SJCRH30 (cell line): ENCODE data around the gene COL6A2. TPM values are rescaled to one million over a fixed set of nuclear protein-coding genes. Genes with fewer than 3 reads are reported as not detected.

Experiments used
- DNase-seq, 2 experiments: peaks; one replicate each; pipeline ENCODE4 v3.0.0-alpha.2; 2015 to 2020
- H3K27ac ChIP-seq: fragments of 250-450 bp; sonication (Bioruptor Pico); 2 replicates; pipeline ENCODE4 v1.5.1; 2020; ENCODE audit warnings: mild to moderate bottlenecking, moderate library complexity
- H3K27me3 ChIP-seq: fragments of 250-450 bp; sonication (Bioruptor Pico); 2 replicates; pipeline ENCODE4 v1.5.1; 2020; ENCODE audit warnings: mild to moderate bottlenecking, moderate library complexity
- H3K36me3 ChIP-seq: fragments of 250-450 bp; sonication (Bioruptor Pico); 2 replicates; pipeline ENCODE4 v1.5.1; 2020; ENCODE audit warnings: mild to moderate bottlenecking, moderate library complexity
- H3K4me1 ChIP-seq: fragments of 250-450 bp; sonication (Bioruptor Pico); 2 replicates; pipeline ENCODE4 v1.5.1; 2020; ENCODE audit warnings: mild to moderate bottlenecking, moderate library complexity
- H3K4me3 ChIP-seq: fragments of 250-450 bp; sonication (Bioruptor Pico); 2 replicates; pipeline ENCODE4 v1.5.1; 2020; ENCODE audit warnings: mild to moderate bottlenecking, moderate library complexity
- H3K9me3 ChIP-seq: fragments of 250-450 bp; sonication (Bioruptor Pico); replicated peaks from 2 replicates; pipeline ENCODE4 v1.5.1; 2020; ENCODE audit warnings: mild to moderate bottlenecking, moderate library complexity
- total RNA-seq: library from RNA; depleted of rRNA; stranded (reverse); fragments of >200 nt; shearing (Covaris generic); gene quantifications from 2 replicates; pipeline ENCODE4 v1.2.3, GENCODE V29; 2014

COL6A2 gene
- total RNA-seq, 1 experiment from 2014 or later, result 1.1 TPM

DNA sequence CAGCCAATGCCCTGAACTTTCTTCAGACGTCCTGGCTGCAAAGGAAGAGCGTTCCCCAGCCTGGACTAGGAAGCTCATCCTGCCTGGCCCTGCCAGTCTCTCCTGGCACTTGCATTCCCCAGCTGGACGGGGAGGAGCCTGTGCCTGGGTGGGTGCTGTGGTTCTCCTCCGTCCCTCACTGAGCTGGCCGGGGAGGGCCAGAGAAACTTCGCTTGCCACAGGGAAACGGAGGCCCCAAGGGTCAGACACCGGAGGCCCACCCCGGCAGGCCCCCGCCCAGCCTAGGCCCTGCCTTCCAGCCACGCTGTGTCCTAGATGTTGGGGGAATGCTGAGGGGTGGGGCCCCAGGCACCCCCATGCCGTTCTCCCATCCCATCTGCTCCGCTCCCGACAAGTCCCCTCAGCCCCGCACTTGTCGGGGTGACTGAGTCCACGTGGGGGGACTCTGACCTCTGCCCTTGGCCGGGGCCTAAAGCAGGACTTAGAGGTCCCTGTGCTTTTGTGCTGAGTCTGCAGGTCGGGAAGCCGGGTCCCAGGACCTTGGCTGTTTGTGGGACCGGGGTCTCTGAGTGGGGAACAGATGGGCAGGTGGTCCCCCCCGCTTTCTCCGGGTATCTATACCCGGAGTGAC, 52.7 kb downstream of the COL6A2 start:
- DNase-seq, result no peak
- H3K27ac ChIP-seq, result no peak overlapping the region

DNA sequence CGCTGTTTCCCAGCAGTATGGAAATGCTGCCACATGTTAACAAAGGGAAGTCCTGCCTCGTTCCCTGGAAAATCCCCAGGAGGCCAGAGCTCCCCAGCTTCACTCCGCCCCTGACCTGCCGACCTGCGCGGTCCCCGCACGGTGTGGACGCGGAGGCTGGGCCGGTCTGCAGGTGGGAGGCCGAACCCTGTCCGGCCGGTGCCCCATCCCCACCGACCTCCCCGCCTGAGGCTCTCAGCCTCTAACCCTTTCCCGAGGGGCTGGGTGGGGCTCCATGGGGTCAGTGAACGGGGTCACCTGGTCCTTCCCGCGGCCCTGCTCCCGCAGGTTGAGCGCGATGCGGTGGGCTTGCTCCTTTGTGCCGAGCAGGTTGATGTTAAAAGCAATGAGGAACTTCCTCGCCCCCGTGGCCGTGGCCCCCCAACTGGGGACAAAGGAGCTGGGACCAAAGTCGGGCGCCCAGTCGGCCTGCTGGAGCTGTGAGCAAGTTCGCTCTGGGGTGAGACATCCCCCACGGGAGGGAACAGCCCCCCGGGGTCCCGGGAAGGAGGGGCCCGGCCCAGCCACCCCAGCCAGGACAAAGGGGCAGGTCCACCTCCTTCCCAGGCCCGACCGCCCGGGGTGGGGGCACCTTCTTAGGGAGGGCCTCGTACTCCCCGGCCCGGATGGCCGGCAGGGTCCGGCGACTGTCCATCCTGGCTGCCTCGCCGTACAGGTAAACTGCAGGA, 53.5 kb downstream of the COL6A2 start:
- Histone ChIP-seq H3K4me3 (no peak overlapping the region), H3K27me3 (no peaks in the 10 kb centered on the region), H3K36me3 (no peaks in the 10 kb centered on the region), H3K9me3 (no peaks in the 10 kb centered on the region), H3K4me1 (no peaks in the 10 kb centered on the region; the same call in 1 of the 2 replicates), H3K27ac (no peak overlapping the region)
- DNase-seq, result peak in 1 of 2 experiments; percentile 1

More for the DNA sequence above, 52.7 kb downstream of the COL6A2 start:
- Histone ChIP-seq H3K4me1 (no peaks in the 10 kb centered on the region; the same call in 1 of the 2 replicates), H3K9me3 (no peaks in the 10 kb centered on the region), H3K4me3 (no peak overlapping the region), H3K36me3 (no peaks in the 10 kb centered on the region), H3K27me3 (no peaks in the 10 kb centered on the region)

DNA sequence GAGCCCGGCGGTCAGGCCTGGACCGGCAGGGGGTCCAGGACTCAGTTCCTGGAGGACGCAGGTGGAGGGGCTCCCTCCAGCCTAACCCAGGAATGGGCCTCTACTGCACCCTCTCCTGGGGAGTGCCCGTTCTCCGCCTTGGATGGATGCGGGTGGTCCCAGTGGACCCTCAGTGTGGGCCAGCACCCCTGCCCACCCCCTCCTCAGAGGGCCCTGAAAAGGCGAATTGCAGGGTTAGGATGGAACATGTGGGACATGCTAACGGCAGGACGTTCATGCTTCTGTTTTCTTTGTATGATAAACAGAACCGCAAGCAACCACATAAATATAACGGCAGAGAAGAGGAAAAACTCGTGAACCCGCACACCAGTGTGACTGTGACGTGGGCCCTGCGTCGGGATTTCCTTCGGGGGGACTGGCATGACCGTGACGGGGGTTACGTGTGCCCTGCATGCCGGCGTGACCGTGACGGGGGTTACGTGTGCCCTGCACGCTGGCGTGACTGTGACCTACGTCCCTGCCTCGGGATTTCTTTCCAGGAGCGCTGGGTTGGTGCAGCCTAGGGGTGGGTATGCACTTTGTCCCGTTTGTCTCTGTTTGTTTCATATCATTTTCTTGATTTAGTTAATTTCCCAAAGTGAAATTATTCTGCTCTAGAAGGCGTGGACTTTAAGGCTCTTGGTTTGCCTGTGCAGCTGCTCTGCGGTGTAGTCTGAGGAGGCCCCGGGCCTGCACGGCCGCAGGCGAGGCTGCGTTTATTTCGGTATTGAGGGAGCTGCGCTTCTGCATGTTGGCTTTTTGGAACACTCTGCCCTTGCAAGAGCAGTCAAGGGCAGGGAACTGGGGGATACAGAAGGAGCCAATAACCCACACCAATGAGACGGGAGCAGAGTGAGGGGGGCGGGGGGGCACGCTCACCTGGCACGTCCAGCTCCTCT, 54.3 kb downstream of the COL6A2 start:
- Histone ChIP-seq H3K27me3 (no peaks in the 10 kb centered on the region), H3K4me3 (peak overlapping the region; percentile 25; the same call in 1 of the 2 replicates), H3K4me1 (no peaks in the 10 kb centered on the region; the same call in 1 of the 2 replicates), H3K36me3 (no peaks in the 10 kb centered on the region), H3K27ac (no peak overlapping the region), H3K9me3 (no peaks in the 10 kb centered on the region)
- peak in 1 of 2 experiments; percentile 4 for DNase-seq

DNA sequence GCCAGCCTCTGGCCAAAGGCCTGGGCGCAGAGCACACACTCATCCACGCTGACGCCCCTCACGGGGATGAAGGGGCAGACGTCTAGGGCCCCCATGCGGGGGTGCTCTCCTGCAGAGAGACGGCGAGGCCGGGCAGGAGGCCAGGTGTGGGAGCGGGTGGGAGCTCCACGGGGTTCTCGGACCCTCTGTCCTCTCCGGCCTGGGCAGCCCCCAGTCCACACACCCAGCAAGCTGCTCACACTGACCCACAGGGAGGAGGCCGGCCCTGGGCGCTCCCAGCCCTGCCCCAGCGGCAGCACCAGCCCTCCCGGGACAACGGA, 55.0 kb downstream of the COL6A2 start:
- no peaks in the 10 kb centered on the region; the same call in 1 of the 2 replicates for H3K4me1 ChIP-seq
- no peak for DNase-seq
- H3K9me3 ChIP-seq, result no peaks in the 10 kb centered on the region
- H3K36me3 ChIP-seq, result no peaks in the 10 kb centered on the region
- no peak overlapping the region for H3K27ac ChIP-seq
- no peaks in the 10 kb centered on the region for H3K27me3 ChIP-seq
- peak overlapping the region; percentile 25 for H3K4me3 ChIP-seq

DNA sequence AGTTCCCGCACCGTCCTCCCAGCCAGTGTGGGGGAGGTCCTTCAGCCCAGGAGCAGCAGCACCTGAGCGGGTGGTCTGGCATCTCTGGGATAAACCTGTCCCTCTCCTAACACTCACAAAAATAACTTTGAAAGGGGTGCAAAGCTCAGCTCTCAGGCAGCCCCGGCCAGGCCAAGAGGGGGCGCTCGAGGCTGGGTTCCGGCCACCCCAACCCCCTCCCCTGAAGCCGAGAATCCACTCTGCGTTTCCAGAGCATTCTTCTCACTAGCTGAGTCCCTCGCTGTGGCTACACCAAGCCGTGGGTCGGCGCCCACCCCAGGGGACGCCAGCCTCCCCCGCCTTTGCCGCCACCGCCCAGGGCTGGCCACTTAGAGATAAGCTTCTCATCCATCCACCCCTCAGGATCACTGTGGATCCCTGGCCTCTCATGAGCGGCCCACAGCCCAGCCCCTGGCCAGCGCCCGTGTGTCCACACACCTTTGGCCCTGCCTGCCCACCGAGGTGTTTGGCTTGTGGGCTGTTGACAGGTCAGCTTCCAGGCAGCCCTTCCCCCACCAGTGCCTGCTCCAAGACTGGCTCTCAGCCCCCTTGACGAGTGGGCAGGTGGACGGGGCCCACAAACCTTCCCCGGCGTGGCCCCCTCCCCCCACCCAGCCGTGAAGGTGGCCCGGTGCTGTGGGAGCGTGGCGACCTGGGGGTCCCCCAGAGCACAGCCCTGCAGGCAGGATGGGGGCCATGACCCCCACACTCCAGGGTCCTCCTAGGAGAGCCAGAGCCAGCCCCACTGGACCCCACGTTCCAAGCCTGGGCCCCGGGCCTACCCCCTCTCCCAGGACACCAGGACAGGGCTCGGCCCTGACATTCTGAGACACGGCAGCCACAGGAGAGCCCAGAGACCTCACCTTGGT, 55.6 kb downstream of the COL6A2 start:
- Histone ChIP-seq H3K4me3 (peak overlapping the region; percentile 25), H3K27ac (no peak overlapping the region), H3K4me1 (no peaks in the 10 kb centered on the region; the same call in 1 of the 2 replicates), H3K27me3 (no peaks in the 10 kb centered on the region), H3K9me3 (no peaks in the 10 kb centered on the region), H3K36me3 (no peaks in the 10 kb centered on the region)
- DNase-seq, result peak; percentile 58 to 71

DNA sequence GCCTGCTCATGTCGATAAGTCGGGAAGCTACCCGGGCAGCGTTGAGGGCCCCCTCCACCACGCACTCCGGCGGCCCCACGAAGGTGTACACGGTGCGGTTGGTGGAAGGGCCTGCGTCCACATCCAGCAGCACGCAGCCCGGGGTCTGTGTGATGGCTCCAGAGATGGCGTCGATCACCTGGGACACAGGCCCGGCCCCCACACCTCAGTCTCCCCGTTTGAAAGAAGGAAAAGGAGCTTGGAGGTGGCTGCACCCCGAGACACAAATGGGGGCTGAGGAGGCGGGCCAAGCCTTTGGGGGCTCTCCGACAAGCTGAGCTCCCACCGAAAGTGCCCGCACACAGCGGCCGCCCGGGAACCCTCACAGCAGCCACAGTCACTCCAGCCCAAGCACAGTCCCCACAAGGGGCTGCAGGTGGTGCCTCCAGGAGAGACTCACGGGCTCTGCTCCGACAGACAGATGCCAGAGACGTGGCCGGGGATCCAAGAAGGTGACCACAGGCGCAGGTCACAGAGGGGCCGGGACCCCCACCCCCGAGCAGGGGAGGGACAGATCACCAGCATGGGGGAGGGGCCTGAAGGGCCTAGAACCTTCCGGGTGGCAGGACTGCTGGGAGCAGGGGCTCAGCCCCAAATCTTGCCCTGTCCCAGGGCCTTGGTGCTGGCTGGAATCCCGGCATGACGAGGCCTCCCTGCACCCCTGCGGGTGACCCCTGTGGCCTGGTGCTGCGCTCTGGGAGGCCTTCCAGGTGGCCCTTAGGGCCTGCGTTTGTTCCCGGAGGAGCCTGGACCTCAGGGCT, 56.4 kb downstream of the COL6A2 start:
- Histone ChIP-seq H3K4me3 (no peak overlapping the region), H3K9me3 (no peaks in the 10 kb centered on the region), H3K27me3 (no peaks in the 10 kb centered on the region), H3K4me1 (no peaks in the 10 kb centered on the region; the same call in 1 of the 2 replicates), H3K27ac (no peak overlapping the region), H3K36me3 (no peaks in the 10 kb centered on the region)
- DNase-seq, result no peak

DNA sequence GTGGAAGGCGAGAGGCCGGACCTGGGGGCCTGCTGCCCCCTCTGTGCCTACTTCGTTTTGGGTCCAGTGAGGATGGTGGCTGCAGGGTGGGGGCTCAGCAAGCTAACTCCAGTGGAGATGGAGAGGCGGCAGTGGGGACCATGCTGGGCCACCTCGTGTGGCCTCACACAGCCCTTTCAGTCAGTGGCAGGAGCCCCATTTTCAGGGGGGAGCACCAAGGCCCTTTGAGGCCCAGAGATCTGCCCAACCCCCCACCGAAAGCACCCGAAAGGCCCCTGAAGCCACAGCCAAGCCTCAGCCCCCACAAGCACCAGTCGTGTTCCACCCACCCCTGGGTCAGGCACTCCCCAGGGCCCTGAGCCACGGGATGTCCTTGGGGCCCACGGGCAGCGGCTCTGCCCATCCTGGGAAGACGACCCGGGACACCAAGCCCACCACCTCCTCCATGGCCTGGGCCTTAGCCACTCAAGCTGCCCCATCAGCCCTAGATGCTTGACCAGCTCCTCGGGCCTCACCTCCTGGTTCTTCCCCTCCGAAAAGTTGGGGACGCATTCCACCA, 57.1 kb downstream of the COL6A2 start:
- H3K4me1 ChIP-seq, result no peaks in the 10 kb centered on the region; the same call in 1 of the 2 replicates
- no peaks in the 10 kb centered on the region for H3K9me3 ChIP-seq
- no peak for DNase-seq
- no peak overlapping the region for H3K4me3 ChIP-seq
- H3K27me3 ChIP-seq, result no peaks in the 10 kb centered on the region
- no peaks in the 10 kb centered on the region for H3K36me3 ChIP-seq
- no peak overlapping the region for H3K27ac ChIP-seq

DNA sequence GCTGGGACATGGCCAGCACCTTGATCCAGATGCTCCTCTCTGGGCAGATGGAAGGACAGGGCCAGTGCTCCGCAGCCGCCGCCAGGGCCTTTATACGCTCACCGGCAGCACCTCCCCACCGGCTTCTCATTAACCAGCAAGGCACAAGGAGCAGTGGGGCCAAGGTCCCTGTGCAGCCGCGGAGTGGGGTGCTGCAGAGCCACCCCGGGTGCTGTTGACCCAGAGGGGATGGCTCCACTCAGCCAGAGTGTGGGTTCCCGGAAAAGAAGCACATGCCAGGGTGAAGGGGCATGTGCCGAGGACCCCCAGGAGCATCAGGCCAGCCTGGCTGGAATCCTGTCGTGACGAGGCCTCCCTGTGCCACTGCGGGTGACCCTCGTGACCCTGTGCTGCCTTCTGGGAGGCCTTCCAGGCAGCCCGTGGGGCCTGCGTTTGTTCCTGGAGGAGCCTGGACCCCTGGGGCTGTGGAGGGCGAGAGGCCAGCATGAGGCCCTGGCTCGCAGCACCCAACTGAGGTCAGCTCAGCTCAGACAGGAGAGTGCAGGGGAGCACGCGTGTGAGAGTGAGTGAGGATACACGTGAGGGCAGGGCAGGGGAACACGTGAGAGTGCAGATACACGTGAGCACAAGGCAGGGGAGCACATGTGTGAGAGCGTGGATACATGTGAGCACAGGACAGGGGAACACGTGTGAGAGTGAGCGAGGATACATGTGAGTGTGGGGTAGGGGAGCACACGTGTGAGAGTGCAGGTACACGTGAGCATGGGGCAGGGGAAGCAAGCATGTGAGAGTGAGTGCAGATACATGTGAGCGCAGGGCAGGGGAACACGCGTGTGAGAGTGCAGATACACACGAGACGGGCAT, 57.8 kb downstream of the COL6A2 start, which contains the start of gene FTCD:
Gene FTCD (minus strand): TSS at position 66 of the 864 bp plus-strand sequence. CDS start 56 bp downstream, at position 10.
- no peaks in the 10 kb centered on the region for H3K9me3 ChIP-seq
- no peaks in the 10 kb centered on the region for H3K36me3 ChIP-seq
- H3K4me1 ChIP-seq, result no peaks in the 10 kb centered on the region; the same call in 1 of the 2 replicates
- DNase-seq, result no peak
- H3K27me3 ChIP-seq, result no peaks in the 10 kb centered on the region
- no peak within 1 kb of the TSS for H3K4me3 ChIP-seq
- no peak within 1 kb of the TSS for H3K27ac ChIP-seq

DNA sequence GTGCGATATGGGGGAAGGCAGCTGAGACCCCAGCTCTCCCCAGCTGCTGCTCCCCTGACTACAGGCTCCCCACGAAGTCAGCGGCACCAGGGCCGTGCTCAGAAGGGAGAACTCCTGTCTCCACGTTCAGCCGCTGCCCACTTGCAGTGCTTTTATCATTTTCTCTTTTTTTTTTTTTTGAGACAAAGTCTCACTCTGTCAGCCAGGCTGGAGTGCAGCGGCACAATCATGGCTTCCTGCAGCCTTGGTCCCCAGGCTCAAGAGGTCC, 58.4 kb downstream of the COL6A2 start:
- no peaks in the 10 kb centered on the region for H3K9me3 ChIP-seq
- no peaks in the 10 kb centered on the region for H3K27me3 ChIP-seq
- no peak overlapping the region for H3K27ac ChIP-seq
- no peaks in the 10 kb centered on the region; the same call in 1 of the 2 replicates for H3K4me1 ChIP-seq
- H3K36me3 ChIP-seq, result no peaks in the 10 kb centered on the region
- H3K4me3 ChIP-seq, result no peak overlapping the region
- no peak for DNase-seq

DNA sequence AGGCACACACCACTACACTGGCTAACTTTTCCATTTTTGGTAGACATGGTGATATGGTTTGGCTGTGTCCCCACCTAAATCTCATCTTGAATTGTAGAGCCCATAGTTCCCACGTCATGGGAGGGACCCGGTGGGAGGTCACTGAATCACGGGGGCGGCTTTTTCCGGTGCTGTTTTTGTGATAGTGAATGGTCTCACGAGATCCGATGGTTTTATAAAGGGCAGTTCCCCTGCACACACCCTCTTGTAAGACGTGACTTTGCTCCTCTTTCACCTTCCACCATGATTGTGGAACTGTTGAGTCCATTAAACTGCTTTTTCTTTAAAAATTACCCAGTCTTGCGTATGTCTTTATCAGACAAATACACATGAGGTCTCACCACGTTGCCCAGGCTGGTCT, 58.8 kb downstream of the COL6A2 start:
- Histone ChIP-seq H3K4me3 (no peak overlapping the region), H3K27ac (no peak overlapping the region), H3K36me3 (no peaks in the 10 kb centered on the region), H3K4me1 (no peaks in the 10 kb centered on the region; the same call in 1 of the 2 replicates), H3K27me3 (no peaks in the 10 kb centered on the region), H3K9me3 (no peaks in the 10 kb centered on the region)
- no peak for DNase-seq

DNA sequence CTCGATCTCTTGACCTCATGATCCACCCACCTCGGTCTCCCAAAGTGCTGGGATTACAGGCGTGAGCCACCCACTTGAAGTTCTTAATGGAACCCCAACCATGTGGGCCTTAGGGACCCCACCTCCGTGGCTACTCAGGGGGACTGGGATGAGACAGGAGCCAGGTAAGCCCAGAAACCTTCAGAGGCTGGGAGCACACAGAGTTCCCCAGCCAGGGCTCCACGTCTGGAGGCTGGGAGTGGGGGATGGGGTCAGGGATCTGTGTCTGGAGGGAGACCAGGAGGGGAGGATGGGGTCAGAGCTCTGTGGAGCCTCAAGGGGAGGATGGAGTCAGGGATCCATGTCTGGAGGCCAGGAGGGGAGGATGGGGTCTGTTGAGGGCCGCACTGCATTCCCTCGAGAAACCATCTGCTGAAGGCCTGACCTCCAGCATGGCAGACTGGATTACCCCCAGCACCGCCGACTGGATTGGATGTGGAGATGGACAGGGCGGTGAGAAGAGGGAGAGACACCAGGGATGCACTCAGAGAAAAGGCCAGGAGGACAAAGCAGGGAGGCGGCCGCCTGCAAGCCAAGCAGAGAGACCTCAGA, 59.6 kb downstream of the COL6A2 start:
- no peaks in the 10 kb centered on the region for H3K36me3 ChIP-seq
- no peak for DNase-seq
- H3K9me3 ChIP-seq, result no peaks in the 10 kb centered on the region
- H3K4me1 ChIP-seq, result no peaks in the 10 kb centered on the region; the same call in 1 of the 2 replicates
- H3K4me3 ChIP-seq, result no peak overlapping the region
- H3K27me3 ChIP-seq, result no peaks in the 10 kb centered on the region
- H3K27ac ChIP-seq, result no peak overlapping the region

DNA sequence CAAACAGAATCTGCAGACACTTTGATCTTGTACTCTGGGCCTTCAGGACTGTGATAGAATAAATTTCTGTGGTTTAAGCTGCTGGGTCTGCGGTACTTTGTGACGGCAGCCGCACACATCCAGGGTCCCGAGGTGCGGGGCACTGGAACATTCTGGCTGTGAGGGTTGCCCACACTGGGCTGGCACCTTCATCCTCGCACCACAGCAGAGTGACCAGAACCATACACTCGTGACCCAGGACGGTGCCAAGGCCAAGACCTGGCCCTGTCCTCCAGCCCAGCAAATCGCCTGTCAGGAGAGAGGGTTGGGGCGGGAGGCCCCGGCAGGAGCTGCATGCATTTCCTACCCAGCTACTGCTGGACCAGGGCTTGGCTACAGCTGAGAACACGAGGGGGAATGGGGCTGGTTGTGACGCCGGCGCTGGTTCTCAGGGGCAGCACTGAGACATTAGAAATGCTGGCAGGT, 60.1 kb downstream of the COL6A2 start:
- H3K27me3 ChIP-seq, result no peaks in the 10 kb centered on the region
- no peaks in the 10 kb centered on the region; the same call in 1 of the 2 replicates for H3K4me1 ChIP-seq
- no peak overlapping the region for H3K27ac ChIP-seq
- H3K4me3 ChIP-seq, result no peak overlapping the region
- no peaks in the 10 kb centered on the region for H3K9me3 ChIP-seq
- DNase-seq, result no peak
- no peaks in the 10 kb centered on the region for H3K36me3 ChIP-seq
